Stimulated activated CD4-positive, alpha-beta T cell treated with anti-CD3 and anti-CD28 coated beads, Interleukin-12 subunit alpha, Interleukin-12 subunit beta, amount 100 ng/mL, for 24 hours (primary cell): ENCODE data around the gene SPATA7.

Experiments used
- DNase-seq, 2 experiments: peaks; one replicate each; pipeline ENCODE4 v3.0.0-alpha.2; 2020; ENCODE audit warnings: low read depth in 2 of 2

SPATA7 gene

DNA sequence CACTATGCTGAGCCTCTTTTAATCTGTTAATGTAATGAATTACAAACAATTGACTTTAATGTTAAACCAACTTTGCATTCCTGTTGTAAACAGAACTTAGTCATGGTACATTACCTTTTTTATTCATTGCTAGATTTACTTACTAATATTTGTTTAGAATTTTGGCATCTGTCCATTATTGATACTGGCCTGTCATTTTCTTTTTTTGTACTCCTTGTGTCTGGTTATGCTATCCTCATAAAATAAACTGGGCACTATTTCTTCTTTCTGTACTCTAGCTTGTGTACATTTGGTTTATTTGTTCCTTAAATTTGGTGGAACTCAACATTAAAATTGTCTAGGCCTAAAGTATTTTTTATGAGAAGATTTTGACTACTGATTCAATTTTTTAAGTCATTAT, 32.1 kb downstream of the SPATA7 start:
- DNase-seq = no peak

DNA sequence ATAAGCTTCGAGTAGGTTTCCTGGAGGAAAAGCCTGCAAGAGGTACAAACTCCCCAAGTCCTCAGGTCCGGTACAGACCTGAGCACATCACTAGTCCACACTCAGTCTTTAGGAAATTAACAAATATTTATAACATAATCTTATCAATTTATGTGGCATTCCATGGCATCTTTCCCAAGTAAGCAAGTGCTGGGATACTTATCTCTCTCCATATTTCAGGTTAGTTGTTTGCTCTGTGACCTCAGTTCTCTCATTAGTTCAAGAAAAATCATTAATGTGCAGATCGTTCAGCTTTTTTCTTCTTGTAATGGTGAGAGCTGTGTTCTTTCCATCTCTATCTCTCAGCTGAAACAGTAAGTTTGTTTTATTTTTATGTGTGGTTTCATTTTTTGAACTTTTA, 34.7 kb downstream of the SPATA7 start:
- DNase-seq = no peak

DNA sequence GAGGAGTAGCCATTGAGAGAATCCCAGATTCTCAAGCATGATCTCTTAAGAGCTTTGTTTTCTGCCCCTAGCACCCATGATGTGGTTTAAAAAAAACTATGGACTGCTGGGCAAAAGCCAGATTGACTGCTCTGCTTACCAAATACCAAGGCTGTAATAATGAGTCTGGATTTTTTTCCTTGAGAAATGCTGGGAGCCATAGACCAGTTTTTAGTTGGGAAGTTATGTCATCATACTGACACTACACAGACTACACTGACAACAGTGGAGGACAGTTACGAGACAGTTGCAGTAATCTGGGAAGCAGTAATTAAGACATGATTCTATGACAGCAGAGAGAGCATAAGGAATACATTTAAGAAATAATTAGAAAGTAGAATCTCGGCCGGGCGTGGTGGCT, 35.8 kb downstream of the SPATA7 start:
- DNase-seq = no peak

DNA sequence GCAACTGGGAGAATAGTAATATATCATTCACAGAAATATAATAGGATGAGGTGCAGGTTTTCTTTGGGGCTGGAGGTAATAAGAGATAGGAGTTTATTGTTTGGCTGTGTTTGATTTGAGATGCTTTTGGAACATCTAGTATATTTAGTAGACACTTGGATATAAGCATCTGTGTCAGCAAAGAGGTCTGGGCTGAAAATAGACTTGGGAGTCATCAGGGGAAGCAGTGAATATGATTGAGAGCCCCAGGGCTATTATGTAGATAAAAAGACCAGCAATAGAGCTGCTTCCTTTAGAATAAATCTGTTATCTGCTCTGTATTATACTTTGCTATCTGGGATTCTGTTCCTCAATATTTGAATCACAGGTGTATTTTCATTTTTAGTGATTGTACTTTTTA, 36.6 kb downstream of the SPATA7 start:
- DNase-seq = no peak

DNA sequence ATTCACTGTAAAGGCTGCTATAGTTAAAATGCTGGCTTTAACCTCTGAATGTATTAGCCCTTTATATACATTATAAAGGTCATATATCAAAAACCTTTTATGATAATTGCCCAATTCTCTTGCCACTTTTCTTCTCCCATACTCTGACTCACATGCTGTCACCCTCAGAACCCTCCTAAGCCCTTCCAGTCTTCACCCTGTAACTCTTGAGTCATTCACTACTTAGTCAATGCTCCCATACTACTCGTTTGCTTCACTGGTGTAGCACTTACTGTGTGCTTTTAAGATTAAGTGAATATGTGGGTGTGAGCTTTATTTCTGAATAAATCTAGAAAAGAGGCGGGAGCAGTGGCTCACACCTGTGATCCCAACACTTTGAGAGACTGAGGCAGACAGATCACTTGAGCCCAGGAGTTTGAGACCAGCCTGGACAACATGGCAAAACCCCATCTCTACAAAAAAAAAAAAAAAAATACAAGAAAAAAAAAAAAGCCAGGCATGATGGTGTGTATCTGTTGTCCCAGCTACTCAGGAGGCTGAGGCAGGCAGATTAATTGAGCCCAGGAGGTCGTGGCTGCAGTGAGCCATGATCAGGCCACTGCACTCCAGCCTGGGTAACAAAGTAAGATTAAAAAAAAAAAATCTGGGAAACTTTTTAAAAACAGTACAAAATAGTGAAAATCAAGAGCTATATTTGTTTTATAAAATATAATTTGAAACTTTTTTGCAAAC, 37.6 kb downstream of the SPATA7 start:
- no peak for DNase-seq

DNA sequence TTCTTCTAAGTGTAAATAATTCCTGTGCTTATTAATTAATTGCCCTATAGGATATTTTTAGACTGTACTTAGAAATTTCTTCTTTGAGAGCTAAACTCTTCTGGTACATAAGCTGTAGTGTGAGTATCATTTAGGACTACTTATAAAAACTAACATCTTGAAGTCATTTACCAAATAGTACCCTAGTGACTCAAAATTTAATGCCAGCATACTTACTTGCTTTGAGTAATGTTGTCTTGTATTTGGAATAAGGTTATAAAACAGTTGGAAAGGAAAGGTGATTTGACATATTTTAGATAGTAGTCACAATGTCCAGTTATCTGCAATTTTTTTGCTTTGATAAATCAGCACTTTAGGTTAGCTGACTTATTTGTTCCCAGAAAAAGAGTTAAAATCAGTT, 39.1 kb downstream of the SPATA7 start:
- DNase-seq = no peak

DNA sequence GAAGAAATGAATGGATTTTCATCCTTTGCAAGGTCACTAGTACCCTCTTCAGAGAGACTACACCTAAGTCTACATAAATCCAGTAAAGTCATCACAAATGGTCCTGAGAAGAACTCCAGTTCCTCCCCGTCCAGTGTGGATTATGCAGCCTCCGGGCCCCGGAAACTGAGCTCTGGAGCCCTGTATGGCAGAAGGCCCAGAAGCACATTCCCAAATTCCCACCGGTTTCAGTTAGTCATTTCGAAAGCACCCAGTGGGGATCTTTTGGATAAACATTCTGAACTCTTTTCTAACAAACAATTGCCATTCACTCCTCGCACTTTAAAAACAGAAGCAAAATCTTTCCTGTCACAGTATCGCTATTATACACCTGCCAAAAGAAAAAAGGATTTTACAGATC, 40.8 kb downstream of the SPATA7 start:
- DNase-seq = no peak

DNA sequence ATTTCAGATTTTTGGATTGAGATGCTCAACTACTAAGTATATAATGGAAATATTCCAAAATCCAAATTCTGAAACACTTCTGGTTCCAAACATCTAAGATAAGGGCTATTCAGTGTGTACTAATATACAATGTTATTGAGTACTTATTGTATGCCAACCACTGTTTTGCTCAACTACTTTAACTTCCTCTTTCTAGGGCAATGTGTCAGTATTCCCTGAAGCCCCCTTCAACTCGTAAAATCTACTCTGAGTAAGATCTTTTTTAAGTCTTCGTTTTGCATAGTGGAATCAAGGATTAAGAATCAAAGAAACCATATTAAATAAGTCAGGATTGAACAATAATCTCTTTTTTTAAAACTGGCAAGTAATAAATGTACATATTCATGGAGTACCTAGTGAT, 45.5 kb downstream of the SPATA7 start:
- no peak for DNase-seq

DNA sequence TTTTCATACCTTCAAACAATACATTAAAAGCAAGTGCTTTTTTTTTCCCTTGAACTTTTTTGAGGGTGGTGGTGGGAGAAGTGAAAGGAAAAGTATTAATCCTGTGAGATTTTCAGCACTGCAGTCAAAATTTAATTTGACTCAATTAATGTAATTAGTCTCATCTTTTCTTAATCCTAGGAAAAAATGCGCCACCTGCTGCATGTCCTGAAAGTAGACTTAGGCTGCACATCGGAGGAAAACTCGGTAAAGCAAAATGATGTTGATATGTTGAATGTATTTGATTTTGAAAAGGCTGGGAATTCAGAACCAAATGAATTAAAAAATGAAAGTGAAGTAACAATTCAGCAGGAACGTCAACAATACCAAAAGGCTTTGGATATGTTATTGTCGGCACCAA, 52.2 kb downstream of the SPATA7 start:
- no peak for DNase-seq

DNA sequence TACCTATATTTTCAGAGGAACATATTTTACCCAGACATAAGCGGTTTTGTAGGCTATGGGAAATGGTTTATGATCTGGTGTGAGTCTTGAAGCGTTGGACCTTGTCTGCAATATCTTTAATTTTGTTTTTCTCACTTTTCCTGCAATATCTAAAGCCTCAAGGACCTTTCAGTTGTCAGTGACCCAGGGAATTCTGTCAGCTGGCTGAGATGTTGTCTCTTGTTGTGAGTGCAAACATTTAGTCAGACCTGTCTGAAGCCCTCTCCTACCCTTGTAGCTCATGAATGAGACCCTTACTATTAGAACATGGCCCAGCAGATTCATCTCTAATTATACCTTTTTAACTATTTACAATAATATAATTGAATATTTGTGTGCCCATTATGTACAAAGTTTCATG, 53.6 kb downstream of the SPATA7 start:
- no peak for DNase-seq

DNA sequence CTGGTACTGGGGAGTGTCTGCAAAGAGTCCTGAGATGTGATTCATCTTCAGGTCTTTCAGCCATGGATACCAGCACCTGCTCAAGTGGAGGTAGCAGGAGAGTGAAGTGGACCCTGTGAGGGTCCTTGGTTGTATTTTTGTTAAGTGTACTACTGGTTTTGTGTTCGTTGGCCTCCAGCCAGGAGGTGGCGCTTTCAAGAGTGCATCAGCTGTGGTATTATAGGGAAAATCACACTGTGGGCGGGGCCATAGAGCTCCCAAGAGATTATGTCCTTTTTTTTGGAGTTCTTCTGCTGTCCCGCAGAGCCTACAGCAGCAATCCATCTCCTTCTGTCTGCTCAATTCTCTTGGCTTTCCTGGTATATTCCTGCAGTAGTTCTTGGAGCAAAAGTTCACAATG, 66.8 kb downstream of the SPATA7 start:
- DNase-seq = no peak

DNA sequence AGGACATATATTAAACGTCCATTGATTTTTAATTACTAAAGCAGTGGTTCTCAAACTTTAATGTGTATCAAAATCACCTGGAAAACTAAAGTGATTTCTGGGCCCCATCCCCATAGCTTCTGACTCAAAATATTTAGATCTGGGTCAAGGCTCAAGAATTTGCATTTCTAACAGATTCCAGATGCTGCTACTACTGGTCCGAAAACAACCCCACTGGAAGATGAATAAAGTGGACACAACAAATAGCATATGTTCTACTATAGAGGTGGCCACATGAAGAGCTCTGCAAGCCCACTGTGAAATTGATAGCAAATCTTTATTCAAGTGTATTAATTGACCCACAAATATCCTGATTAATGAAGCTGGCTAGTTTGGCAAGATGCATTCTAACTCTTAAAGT, 69.4 kb downstream of the SPATA7 start:
- no peak for DNase-seq

DNA sequence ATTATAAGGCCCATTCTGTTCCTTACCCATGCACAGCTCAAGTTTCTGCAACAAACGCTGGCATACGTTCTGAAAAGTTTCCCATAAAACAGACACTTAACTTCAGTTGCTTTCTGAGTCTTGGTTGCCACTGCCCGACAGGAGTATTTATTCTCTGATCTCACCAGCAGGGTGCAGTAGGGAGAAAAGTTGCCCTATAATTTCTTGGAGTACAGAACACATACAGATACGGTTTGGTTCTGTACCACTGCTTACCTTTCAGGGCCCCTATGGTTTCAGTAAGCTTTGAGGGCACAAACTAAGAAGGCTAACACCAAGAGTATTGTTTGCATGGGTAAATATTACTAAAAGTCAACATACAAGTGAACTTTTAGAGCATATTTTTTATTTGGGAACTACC, 77.9 kb downstream of the SPATA7 start:
- DNase-seq = no peak

DNA sequence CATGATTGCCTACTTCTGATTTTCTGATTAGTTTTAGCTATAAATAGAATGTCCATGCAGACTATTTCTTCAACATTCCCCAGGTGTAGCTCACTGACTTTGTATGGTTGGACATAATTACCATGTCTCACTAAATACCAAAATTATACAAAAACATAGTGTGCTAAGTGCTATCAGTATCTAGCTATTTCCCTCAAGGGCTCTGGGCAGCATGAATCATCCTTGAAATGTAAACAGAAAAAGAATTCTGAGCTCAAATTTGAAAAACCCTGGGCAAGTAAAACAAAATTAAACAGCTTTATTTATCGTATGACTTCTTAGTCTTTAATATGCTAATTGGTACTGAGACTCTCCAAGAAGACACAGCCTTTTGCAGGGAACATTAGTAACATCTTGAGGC, 82.9 kb downstream of the SPATA7 start:
- DNase-seq = no peak

DNA sequence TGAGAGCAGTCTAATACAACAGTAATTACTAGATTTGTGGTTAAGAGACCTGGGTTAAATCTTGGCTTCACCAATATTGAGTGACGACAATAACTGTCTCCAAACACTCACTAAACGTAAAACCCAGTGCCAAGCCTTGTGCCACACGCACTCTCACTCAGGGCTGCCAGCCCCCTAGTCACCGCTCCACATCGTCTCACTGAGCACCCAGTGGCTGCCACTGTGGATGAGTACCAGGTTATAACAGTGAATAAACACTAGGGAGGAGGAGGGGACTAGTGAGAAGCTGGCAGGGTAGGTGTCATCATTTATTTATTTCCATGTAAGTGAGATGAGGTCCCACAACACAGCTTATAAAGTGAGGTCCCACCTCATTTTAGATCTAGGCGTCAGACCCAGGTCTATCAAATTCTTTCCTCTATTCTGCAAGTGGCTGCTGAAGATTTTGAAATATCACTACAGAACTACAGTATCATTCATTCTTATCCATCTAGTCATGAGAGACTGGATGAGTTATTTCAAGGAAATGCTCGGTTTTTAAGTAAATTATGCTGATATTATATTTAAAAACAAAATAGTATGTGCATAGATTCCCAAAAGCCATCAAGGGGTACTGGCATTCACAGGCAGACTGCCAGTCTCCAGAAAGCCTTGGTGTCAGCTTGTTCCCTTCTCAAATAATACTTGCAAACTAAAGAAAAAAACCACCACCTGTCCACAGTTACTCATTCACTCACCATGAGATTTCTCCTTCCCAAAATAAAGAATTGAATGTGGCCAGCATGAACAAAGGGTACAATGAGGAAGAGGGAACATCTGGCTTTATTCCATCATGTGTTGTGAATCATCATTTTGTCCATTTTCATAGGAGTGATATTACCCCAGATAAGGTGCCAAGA, 85.3 kb downstream of the SPATA7 start:
- DNase-seq = no peak

DNA sequence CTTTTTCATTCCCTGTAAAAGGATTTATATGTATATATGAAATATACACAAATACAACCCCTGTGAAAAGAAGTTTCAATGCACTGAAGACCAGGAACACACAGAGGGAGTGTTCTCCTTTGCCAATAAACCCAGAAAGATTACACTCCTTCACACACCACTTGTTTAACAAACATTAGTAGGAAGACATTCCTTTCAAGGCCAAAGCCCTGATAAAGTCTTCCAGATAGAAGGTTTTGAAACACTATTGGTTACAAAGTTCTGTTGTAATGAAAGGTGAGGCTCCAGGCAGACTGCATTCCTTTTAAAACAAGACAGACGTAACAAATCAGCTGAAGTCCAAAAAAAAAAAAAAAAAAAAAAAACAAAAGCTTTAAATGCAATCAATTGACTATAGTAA, 88.3 kb downstream of the SPATA7 start:
- no peak for DNase-seq

DNA sequence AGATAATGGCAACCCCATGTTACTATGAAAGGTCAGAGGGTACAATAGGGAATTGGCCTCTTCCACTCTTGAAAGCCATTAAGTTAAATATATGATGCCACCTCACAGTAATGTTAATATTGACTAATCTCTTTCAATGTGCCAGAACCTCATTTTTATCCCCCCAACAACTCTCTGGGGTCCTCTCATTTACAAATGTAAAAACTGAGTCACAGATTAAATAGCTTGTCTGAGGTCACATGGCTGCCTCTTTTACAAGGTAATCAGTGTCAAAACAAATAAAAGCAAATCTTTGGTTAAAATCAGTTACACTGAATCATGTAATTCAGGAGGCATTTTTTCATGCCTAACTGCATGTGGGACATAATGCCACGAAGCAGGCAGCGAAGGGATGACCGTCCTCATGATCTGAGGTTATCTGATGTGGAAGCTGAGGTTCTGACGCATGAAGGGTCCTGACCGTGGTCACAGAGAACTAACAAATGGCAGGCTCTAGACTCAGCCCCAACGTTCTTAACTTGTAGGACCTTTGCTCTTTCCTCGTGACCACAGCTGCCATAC, 90.8 kb downstream of the SPATA7 start:
- DNase-seq = no peak

DNA sequence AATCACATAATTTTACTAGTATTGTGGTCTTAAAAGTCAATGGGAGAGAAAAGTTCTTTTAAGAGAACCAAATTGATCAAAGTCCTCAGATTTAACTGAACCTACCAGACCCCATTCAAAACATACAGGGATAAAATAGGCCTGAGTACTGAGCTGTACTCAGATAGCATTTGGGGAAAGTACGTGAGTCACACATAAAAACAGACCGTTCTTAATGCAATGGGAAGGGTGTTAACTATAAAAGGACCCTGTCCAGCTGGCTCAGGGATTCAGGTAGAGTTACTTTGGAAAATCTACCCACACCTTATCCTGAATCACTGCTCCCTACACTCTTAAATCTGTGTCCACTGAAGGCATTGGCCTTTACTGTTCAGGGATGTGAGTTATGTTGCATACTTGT, 91.4 kb downstream of the SPATA7 start:
- DNase-seq = no peak

DNA sequence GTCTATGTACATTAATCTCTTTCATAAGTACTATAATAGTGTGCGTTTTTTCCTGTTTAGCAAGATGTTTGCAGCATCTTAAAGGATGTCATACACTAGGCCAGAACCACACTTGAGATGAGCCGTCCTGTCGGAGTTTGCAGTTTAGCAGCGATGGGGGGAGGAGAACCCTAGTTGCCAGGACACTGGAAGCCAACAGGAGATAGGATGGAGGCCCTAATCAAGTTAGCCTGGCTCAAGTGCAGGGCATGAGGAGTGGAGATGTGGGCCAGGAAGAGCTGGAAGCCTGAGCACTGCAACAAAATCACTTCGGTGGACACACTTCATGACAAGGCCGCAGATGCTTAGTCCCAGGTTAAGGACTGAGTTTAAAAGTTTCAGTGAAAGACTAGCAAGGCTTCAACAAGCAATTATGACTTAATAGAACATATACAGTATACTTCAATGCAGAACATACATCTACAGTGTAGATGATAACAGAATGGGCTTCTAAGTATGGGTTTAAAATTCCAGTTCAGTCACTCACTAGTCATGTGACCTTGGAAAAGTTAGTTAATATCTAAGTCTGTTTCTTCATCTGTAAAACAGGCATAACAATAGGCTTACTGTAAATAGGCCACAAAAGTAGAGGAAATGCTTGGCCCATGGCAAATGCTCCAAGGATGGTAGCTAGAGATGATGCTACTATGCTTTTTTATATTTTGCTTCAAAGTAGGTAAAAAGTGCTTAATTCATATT, 92.2 kb downstream of the SPATA7 start:
- no peak for DNase-seq

DNA sequence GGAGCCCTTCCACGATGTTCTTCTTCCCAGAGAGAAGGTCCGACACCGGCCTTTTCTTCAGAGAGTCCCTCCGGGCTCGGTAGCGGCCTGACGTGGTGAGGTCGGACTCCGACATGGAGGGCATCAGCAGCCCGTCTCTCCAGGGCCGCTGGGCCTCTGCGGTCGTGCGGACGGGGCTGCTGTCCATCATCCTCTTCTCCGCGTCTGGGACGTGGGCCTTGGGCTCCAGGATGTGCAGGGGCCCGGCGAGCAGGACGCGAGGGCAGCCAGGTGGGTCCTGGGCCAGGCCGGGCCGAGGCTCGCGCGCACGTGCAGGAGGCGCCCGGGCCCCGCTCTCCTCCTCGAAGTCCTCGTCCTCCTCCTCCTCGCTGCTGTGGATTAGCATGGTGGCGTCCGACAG, 93.5 kb downstream of the SPATA7 start:
- DNase-seq = no peak

DNA sequence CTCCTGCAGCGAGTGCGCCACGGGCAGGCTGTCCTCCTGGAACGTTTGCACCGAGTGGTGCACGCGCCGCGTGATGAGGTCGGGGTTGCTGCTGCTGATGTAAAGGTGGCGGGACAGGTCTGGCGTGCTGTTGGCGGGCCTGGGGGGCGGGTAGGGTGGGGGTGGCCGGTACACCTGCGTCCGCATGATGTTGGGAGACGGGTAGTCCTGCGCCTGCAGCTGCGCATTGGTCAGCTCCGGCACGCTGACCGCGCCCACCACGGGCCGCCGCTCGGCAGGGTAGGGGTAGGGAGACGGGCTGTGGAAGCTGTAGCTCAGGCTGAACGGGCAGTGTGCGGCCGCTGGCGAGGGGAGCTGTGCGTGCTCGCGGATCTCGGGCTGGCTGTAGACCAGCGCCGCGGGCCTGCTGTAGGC, 94.1 kb downstream of the SPATA7 start:
- no peak for DNase-seq

DNA sequence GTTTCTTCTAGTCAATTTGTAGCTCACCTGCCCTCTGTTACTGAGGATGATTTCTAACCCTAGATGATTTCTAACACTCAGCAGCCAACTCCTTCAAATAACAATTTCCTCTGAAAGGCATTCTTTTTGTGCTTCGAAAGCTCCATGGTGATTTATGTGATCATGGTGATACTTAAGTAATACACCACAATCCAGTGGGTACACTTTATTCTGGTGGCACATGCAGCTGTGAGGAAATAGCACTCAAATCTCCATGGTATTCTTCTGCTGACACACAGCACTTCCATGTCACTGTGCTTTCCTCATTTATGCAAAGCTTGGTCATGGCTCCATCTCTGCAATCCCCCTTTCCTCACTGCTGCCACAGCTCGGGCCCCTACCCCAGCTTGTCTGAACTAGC, 95.6 kb downstream of the SPATA7 start:
- no peak for DNase-seq
